Stimulated activated CD4-positive, alpha-beta T cell treated with anti-CD3 and anti-CD28 coated beads, Interleukin-2, amount 100 ng/mL, for 48 hours (primary cell): ENCODE results near the gene PKHD1.

ENCODE experiments used
- DNase-seq, 2 donors: peaks; one replicate each; pipeline ENCODE4 v3.0.0-alpha.2; 2020

Gene PKHD1

GRCh38 chr6:51842804-51843378, 244.5 kb downstream of the PKHD1 start:
- no peak for DNase-seq

GRCh38 chr6:51842061-51842803, 245.2 kb downstream of the PKHD1 start:
- no peak for DNase-seq

GRCh38 chr6:51841626-51842025, 245.8 kb downstream of the PKHD1 start:
- DNase-seq: no peak

GRCh38 chr6:51839726-51840374, 247.6 kb downstream of the PKHD1 start:
- no peak for DNase-seq

GRCh38 chr6:51830666-51831065, 256.7 kb downstream of the PKHD1 start:
- DNase-seq: no peak

- no peak for DNase-seq
Observed at GRCh38 chr6:51827580-51827979, 259.8 kb downstream of the PKHD1 start.

- no peak for DNase-seq
Observed at GRCh38 chr6:51824940-51825339, 262.5 kb downstream of the PKHD1 start.

- DNase-seq: no peak
Observed at GRCh38 chr6:51820555-51820954, 266.9 kb downstream of the PKHD1 start.

GRCh38 chr6:51818520-51819022, 268.8 kb downstream of the PKHD1 start:
- DNase-seq: no peak

GRCh38 chr6:51817832-51818231, 269.6 kb downstream of the PKHD1 start:
- DNase-seq: no peak

GRCh38 chr6:51814418-51814817, 273.0 kb downstream of the PKHD1 start:
- DNase-seq: no peak

- DNase-seq: no peak
Observed at GRCh38 chr6:51813904-51814303, 273.5 kb downstream of the PKHD1 start.

GRCh38 chr6:51812231-51812630, 275.2 kb downstream of the PKHD1 start:
- no peak for DNase-seq

GRCh38 chr6:51805517-51805916, 281.9 kb downstream of the PKHD1 start:
- no peak for DNase-seq

GRCh38 chr6:51800603-51801002, 286.8 kb downstream of the PKHD1 start:
- no peak for DNase-seq

- DNase-seq: no peak
Observed at GRCh38 chr6:51793393-51793792, 294.0 kb downstream of the PKHD1 start.

GRCh38 chr6:51792273-51793030, 295.0 kb downstream of the PKHD1 start:
- DNase-seq: no peak

GRCh38 chr6:51790946-51791345, 296.5 kb downstream of the PKHD1 start:
- DNase-seq: no peak

- DNase-seq: no peak
Observed at GRCh38 chr6:51788121-51788520, 299.3 kb downstream of the PKHD1 start.

GRCh38 chr6:51778666-51779065, 308.7 kb downstream of the PKHD1 start:
- no peak for DNase-seq

GRCh38 chr6:51777618-51778017, 309.8 kb downstream of the PKHD1 start:
- DNase-seq: no peak

GRCh38 chr6:51775942-51776860, 311.2 kb downstream of the PKHD1 start:
- DNase-seq: no peak
